Effector memory CD8-positive, alpha-beta T cell (primary cell): ENCODE results near the gene PCDHB10.
"Not testable (repeated sequence)": the region's sequence is repeated elsewhere in the genome, so short reads cannot be mapped to it uniquely, and the experiment has no call there.

Source experiments
- ATAC-seq: fragments of 150-1000 bp; cut with Tn5 transposase; replicated peaks from 2 replicates; pipeline ENCODE4 v1.10.0; 2021; ENCODE audit warnings: mild to moderate bottlenecking, moderate library complexity
- DNase-seq, 3 experiments: peaks; one replicate each; pipeline ENCODE4 v3.0.0; 2021
- H3K27ac Mint-ChIP-seq, 2 donors: one replicate each; pipeline ENCODE4 v1.8.0; 2022; ENCODE audit warnings: mild to moderate bottlenecking in 2 of 2, mixed read lengths in 2 of 2, moderate library complexity in 2 of 2
- H3K27me3 Mint-ChIP-seq, 2 donors: one replicate each; pipeline ENCODE4 v1.8.0; 2022; ENCODE audit warnings: mixed read lengths in 2 of 2
- H3K36me3 Mint-ChIP-seq: one replicate; pipeline ENCODE4 v1.8.0; 2022; ENCODE audit warnings: mild to moderate bottlenecking, moderate library complexity, mixed read lengths; ENCODE audit not compliant: insufficient read depth
- H3K4me1 Mint-ChIP-seq, 2 donors: one replicate each; pipeline ENCODE4 v1.8.0; 2022; ENCODE audit warnings: low read depth in 2 of 2, mixed read lengths in 2 of 2
- H3K4me3 Mint-ChIP-seq, 2 donors: one replicate each; pipeline ENCODE4 v1.8.0; 2022; ENCODE audit warnings: mild to moderate bottlenecking in 2 of 2, mixed read lengths in 2 of 2, moderate library complexity in 2 of 2
- H3K9me3 Mint-ChIP-seq, 2 donors: one replicate each; pipeline ENCODE4 v1.8.0; 2022; ENCODE audit warnings: mixed read lengths in 2 of 2
- total RNA-seq, 9 experiments: gene quantifications; one replicate each; lab custom pipeline; 2026; lab: John Stamatoyannopoulos, UW

PCDHB10 gene
- total RNA-seq = 0 to 0.20 (median 0.12) reads per million in 9 experiments

DNA sequence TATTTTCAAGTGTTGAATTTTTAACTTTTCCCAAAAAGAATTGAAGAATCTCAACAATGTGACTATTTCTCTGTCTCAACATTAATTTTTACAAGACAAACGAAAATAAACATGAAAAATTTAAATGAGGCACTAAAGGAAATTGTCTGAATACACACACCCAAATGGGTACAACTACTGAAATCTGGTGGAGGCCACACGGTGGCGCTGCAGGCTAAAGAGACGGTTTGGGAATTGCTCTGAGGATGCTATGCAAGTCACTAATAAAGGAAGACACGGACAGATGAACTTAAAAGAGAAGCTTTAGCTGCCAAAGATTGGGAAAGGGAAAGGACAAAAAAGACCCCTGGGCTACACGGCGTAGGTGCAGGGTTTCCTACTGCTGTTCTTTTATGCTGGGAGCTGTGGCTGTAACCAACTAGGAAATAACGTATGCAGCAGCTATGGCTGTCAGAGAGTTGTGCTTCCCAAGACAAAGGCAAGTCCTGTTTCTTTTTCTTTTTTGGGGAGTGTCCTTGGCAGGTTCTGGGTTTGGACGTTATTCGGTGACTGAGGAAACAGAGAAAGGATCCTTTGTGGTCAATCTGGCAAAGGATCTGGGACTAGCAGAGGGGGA is at the start of gene PCDHB10:
TSS of gene PCDHB10 (plus strand) at position 244 of the 616 bp plus-strand sequence. CDS start at position 444, 200 bp downstream.
- Mint-ChIP-seq H3K27me3 (peaks cover 46 to 61% of the 10 kb centered on the region in 2 donors), H3K9me3 (no peaks in the 10 kb centered on the region), H3K36me3 (peaks cover 2% of the 10 kb centered on the region)

DNA sequence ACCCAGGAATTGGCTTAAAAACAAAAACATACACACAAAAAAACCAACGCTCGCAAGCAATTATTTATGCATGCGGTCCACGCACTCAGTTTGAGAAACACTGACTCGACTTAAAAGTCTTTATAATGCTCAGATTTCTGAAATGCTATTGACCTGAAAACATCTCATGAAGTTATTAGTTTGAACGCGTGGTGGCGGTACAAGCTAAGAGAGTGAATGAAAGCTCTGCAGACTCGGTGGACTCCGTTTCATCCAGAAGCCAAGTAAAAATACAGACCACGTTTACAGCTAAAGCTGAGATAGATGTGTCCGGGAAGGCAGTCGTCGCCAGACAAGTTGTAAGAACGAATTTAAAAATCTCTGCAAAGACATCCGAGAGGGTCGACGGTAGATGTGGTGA is 42.3 kb upstream of the PCDHB10 start, which contains the start of gene PCDHB6:
TSS of gene PCDHB6 (plus strand) at position 246 of the 400 bp plus-strand sequence. CDS start 201 bp downstream, outside the sequence.
- DNase-seq = no peak
- Mint-ChIP-seq H3K36me3 (no peaks in the 10 kb centered on the region), H3K4me3 (peak within 1 kb of the TSS in 1 of 2 donors; percentile 15), H3K9me3 (no peaks in the 10 kb centered on the region), H3K27me3 (peaks cover 27 to 34% of the 10 kb centered on the region in 2 donors), H3K27ac (no peak within 1 kb of the TSS), H3K4me1 (peaks cover 3 to 5% of the 10 kb centered on the region in 2 donors)
- ATAC-seq = no peak

More for the DNA sequence above, at the start of gene PCDHB10:
- ATAC-seq (no peak), DNase-seq (no peak)
- H3K27ac Mint-ChIP-seq = no peak within 1 kb of the TSS
- peaks cover 5 to 6% of the 10 kb centered on the region in 2 donors for H3K4me1 Mint-ChIP-seq
- H3K4me3 Mint-ChIP-seq = no peak within 1 kb of the TSS

DNA sequence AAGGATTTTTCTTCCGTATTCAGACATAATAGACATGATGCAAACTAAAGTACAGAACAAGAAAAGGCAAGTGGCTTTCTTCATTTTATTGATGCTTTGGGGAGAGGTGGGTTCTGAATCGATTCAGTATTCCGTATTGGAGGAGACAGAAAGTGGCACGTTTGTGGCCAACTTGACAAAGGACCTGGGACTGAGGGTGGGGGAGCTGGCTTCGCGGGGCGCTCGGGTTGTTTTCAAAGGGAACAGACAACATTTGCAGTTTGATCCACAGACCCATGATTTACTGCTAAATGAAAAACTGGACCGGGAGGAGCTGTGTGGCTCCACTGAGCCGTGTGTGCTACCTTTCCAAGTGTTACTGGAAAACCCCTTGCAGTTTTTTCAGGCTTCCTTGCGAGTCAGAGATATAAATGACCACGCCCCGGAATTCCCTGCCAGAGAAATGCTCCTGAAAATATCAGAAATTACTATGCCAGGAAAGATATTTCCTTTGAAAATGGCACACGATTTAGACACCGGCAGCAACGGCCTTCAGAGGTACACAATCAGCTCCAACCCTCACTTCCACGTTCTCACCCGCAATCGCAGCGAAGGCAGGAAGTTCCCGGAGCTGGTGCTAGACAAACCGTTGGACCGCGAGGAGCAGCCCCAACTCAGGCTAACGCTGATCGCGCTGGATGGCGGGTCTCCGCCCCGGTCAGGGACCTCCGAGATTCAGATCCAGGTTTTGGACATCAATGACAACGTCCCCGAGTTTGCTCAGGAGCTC is 41.7 kb upstream of the PCDHB10 start:
- H3K27ac Mint-ChIP-seq = no peak overlapping the region
- ATAC-seq = no peak
- peaks cover 24 to 34% of the 10 kb centered on the region in 2 donors for H3K27me3 Mint-ChIP-seq
- no peaks in the 10 kb centered on the region for H3K9me3 Mint-ChIP-seq
- H3K4me3 Mint-ChIP-seq = peak overlapping the region in 1 of 2 donors; percentile 15
- peaks cover 3 to 5% of the 10 kb centered on the region in 2 donors for H3K4me1 Mint-ChIP-seq
- DNase-seq = no peak
- no peaks in the 10 kb centered on the region for H3K36me3 Mint-ChIP-seq

DNA sequence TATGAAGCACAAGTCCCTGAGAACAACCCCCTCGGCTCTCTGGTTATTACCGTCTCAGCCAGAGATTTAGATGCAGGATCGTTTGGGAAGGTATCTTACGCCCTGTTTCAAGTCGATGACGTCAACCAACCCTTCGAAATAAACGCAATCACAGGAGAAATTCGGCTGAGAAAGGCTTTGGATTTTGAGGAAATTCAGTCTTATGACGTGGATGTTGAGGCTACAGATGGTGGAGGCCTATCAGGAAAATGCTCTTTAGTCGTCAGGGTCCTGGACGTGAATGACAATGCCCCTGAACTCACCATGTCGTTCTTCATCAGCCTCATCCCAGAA is 41.2 kb upstream of the PCDHB10 start:
- H3K4me1 Mint-ChIP-seq = peaks cover 3 to 5% of the 10 kb centered on the region in 2 donors
- DNase-seq = no peak
- no peak for ATAC-seq
- H3K27ac Mint-ChIP-seq = no peak overlapping the region
- H3K4me3 Mint-ChIP-seq = no peak overlapping the region
- peaks cover 30 to 39% of the 10 kb centered on the region in 2 donors for H3K27me3 Mint-ChIP-seq
- no peaks in the 10 kb centered on the region for H3K36me3 Mint-ChIP-seq
- no peaks in the 10 kb centered on the region for H3K9me3 Mint-ChIP-seq

DNA sequence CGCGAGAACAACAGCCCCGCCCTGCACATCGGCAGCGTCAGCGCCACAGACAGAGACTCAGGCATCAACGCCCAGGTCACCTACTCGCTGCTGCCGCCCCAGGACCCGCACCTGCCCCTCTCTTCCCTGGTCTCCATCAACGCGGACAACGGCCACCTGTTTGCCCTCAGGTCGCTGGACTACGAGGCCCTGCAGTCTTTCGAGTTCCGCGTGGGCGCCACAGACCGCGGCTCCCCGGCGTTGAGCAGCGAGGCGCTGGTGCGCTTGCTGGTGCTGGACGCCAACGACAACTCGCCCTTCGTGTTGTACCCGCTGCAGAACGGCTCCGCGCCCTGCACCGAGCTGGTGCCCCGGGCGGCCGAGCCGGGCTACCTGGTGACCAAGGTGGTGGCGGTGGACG is 40.5 kb upstream of the PCDHB10 start:
- not testable (repeated sequence) for H3K4me3 Mint-ChIP-seq, H3K4me1 Mint-ChIP-seq, H3K9me3 Mint-ChIP-seq, DNase-seq, ATAC-seq, H3K27ac Mint-ChIP-seq, H3K36me3 Mint-ChIP-seq
- peaks cover 33 to 46% of the 10 kb centered on the region in 2 donors for H3K27me3 Mint-ChIP-seq

DNA sequence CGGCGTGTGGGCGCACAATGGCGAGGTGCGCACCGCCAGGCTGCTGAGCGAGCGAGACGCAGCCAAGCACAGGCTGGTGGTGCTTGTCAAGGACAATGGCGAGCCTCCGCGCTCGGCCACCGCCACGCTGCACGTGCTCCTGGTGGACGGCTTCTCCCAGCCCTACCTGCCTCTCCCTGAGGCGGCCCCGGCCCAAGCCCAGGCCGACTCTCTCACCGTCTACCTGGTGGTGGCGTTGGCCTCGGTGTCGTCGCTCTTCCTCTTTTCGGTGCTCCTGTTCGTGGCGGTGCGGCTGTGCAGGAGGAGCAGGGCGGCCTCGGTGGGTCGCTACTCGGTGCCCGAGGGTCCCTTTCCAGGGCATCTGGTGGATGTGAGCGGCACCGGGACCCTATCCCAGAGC is 40.1 kb upstream of the PCDHB10 start:
- H3K4me3 Mint-ChIP-seq, H3K36me3 Mint-ChIP-seq, H3K27ac Mint-ChIP-seq, DNase-seq, H3K9me3 Mint-ChIP-seq, H3K4me1 Mint-ChIP-seq, ATAC-seq: not testable (repeated sequence)
- H3K27me3 Mint-ChIP-seq = peaks cover 35 to 51% of the 10 kb centered on the region in 2 donors

DNA sequence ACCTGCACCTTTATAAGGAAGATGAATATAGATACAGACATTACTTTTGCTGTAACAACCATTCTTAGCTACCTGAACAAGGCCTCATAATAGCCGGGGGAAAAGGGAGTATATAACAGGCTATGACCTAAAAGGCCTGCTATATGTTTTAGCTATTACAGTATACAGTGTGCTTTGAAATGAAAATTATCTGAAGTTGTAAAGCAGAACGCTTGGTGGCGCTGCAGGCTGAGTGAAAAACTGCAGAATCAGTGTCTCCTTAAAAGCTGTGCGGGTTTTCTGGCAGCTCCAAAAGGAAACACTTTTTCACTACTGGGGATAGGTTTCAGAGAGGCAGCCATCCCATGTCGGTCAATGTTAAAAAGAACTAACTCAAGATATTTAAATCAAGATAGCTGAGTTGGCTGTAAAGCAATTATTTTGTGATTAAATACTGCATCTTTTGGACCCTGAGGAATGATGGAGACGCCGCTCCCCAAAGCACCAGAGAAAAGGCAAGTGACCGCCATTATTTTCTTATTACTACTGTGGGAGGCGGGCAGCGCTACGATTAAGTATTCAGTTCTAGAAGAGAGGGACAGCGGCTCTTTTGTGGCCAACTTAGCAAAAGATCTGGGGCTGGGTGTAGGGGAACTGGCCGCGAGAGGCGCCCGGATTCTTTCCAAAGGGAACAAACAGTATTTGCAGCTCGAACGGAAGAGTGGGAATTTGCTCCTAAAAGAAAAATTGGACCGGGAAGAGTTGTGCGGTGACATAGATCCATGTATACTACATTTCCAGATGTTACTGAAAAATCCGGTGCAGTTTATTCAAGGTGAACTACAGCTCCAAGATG is 36.4 kb upstream of the PCDHB10 start:
- H3K27ac Mint-ChIP-seq = no peak overlapping the region
- no peaks in the 10 kb centered on the region for H3K4me1 Mint-ChIP-seq
- H3K4me3 Mint-ChIP-seq = no peak overlapping the region
- H3K9me3 Mint-ChIP-seq = peaks cover 0 to 4% of the 10 kb centered on the region in 2 donors
- H3K27me3 Mint-ChIP-seq = peaks cover 23 to 55% of the 10 kb centered on the region in 2 donors
- ATAC-seq = no peak
- no peaks in the 10 kb centered on the region for H3K36me3 Mint-ChIP-seq
- DNase-seq = no peak

DNA sequence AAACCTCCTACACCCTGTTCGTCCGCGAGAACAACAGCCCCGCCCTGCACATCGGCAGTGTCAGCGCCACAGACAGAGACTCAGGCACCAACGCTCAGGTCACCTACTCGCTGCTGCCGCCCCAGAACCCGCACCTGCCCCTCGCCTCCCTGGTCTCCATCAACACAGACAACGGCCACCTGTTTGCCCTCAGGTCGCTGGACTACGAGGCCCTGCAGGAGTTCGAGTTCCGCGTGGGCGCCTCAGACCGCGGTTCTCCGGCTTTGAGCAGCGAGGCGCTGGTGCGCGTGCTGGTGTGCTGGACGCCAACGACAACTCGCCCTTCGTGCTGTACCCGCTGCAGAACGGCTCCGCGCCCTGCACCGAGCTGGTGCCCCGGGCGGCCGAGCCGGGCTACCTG is 34.8 kb upstream of the PCDHB10 start:
- H3K9me3 Mint-ChIP-seq, DNase-seq, H3K4me3 Mint-ChIP-seq, ATAC-seq, H3K4me1 Mint-ChIP-seq, H3K36me3 Mint-ChIP-seq, H3K27ac Mint-ChIP-seq: not testable (repeated sequence)
- peaks cover 23 to 49% of the 10 kb centered on the region in 2 donors for H3K27me3 Mint-ChIP-seq

DNA sequence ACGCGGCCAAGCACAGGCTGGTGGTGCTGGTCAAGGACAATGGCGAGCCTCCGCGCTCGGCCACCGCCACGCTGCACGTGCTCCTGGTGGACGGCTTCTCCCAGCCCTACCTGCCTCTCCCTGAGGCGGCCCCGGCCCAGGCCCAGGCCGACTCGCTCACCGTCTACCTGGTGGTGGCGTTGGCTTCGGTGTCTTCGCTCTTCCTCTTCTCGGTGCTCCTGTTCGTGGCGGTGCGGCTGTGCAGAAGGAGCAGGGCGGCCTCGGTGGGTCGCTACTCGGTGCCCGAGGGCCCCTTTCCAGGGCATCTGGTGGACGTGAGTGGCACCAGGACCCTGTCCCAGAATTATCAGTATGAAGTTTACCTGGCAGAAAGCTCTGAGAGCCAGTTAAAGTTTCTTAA is 34.3 kb upstream of the PCDHB10 start:
- peaks cover 23 to 47% of the 10 kb centered on the region in 2 donors for H3K27me3 Mint-ChIP-seq
- not testable (repeated sequence) for H3K9me3 Mint-ChIP-seq, H3K4me3 Mint-ChIP-seq, H3K4me1 Mint-ChIP-seq, H3K36me3 Mint-ChIP-seq, DNase-seq, ATAC-seq, H3K27ac Mint-ChIP-seq

DNA sequence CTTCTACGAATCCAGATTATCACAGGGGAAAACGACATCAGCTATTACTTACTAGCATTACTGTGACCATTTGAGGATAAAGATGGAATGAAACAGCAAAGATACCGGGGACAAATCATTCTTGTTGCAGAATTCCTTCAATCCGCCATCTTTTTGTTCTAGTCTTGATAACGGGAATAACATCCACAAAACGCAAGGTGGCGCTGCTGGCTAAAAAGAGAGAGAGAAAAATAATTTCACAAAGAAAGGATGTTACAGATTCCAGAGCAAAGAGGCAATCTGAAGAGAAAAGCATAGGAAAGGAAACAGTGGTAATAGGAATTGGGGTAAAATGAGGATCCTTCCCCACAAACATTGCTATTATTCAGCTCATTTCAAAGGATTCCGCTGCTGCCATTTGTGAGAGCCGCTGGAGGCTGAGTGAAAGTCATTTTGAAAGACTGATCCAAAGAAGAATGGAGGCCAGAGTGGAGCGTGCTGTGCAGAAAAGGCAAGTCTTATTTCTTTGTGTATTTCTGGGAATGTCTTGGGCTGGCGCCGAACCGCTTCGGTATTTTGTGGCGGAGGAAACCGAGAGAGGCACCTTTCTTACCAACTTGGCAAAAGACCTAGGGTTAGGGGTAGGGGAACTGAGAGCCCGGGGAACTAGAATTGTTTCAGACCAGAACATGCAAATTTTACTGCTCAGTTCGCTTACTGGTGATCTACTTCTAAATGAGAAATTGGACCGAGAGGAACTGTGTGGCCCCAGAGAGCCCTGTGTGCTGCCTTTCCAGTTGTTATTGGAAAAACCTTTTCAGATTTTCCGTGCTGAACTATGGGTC is 19.6 kb upstream of the PCDHB10 start, which contains the start of gene PCDHB7:
TSS of gene PCDHB7 (plus strand) at position 264 of the 824 bp plus-strand sequence. CDS start at position 456, 192 bp downstream.
- no peak within 1 kb of the TSS for H3K27ac Mint-ChIP-seq
- no peak for ATAC-seq
- peaks cover 1 to 14% of the 10 kb centered on the region in 2 donors for H3K9me3 Mint-ChIP-seq
- DNase-seq = no peak
- H3K4me3 Mint-ChIP-seq = no peak within 1 kb of the TSS
- H3K36me3 Mint-ChIP-seq = peaks cover 8% of the 10 kb centered on the region
- peaks cover 25 to 42% of the 10 kb centered on the region in 2 donors for H3K27me3 Mint-ChIP-seq
- peaks cover 4 to 7% of the 10 kb centered on the region in 2 donors for H3K4me1 Mint-ChIP-seq

DNA sequence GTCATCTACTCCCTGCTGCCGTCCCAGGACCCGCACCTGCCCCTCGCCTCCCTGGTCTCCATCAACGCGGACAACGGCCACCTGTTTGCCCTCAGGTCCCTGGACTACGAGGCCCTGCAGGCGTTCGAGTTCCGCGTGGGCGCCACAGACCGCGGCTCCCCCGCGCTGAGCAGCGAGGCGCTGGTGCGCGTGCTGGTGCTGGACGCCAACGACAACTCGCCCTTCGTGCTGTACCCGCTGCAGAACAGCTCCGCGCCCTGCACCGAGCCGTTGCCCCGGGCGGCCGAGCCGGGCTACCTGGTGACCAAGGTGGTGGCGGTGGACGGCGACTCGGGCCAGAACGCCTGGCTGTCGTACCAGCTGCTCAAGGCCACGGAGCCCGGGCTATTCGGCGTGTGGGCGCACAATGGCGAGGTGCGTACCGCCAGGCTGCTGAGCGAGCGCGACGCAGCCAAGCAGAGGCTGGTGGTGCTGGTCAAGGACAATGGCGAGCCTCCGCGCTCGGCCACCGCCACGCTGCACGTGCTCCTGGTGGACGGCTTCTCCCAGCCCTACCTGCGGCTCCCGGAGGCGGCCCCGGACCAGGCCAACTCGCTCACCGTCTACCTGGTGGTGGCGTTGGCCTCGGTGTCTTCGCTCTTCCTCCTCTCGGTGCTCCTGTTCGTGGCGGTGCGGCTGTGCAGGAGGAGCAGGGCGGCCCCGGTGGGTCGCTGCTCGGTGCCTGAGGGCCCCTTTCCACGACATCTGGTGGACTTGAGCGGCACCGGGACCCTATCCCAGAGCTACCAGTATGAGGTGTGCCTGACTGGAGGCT is 17.7 kb upstream of the PCDHB10 start:
- peaks cover 10 to 23% of the 10 kb centered on the region in 2 donors for H3K27me3 Mint-ChIP-seq

DNA sequence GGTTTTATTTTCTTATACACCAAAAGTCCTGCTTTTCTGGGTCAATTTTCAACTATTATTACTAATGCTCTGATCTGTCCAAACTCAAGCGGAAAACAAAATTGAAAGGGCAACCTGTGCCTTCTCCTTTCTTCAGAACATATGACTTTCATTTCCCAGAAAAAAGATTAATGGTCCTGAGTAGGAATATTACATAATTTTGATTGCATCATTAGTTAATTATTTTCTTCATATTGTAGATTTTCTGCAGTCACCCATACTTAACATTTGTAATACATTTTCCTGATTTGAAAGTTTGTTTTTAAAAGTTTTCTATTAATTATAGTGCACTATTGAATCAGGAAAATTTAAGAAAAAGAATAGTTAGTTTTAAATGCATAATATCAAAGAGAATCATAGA is 16.2 kb upstream of the PCDHB10 start:
- Mint-ChIP-seq H3K4me1 (peaks cover 4 to 7% of the 10 kb centered on the region in 2 donors), H3K27me3 (peaks cover 10 to 13% of the 10 kb centered on the region in 2 donors), H3K4me3 (no peak overlapping the region), H3K36me3 (peaks cover 8% of the 10 kb centered on the region), H3K27ac (no peak overlapping the region), H3K9me3 (peaks cover 0 to 7% of the 10 kb centered on the region in 2 donors)
- ATAC-seq (no peak), DNase-seq (no peak)

More for the DNA sequence above, 17.7 kb upstream of the PCDHB10 start:
- ATAC-seq, H3K9me3 Mint-ChIP-seq, H3K4me1 Mint-ChIP-seq, H3K4me3 Mint-ChIP-seq, H3K36me3 Mint-ChIP-seq, H3K27ac Mint-ChIP-seq, DNase-seq: not testable (repeated sequence)
